Measurements from ENCODE around the gene ALKBH6.

DNA sequence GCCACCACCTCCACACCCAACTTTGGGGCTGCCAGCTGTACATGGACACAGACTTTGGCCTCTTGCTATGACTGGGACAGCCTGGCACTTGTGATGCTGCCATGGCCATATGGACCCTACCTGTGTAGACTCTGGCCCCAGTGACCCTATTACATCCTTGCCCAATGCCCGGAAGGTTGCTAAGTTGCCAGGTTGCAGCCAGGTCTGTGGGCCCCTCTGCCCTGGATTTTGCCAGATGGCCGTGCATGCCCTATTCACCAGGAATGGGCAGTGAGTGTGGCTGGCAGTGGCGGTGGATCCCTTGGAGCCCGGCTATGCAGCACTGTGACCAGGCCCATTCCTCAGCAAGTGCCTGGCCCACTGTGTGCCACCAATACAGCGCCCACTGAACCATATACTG lies 27.9 kb downstream of the ALKBH6 start:
- TF ChIP-seq, protein P1, sequence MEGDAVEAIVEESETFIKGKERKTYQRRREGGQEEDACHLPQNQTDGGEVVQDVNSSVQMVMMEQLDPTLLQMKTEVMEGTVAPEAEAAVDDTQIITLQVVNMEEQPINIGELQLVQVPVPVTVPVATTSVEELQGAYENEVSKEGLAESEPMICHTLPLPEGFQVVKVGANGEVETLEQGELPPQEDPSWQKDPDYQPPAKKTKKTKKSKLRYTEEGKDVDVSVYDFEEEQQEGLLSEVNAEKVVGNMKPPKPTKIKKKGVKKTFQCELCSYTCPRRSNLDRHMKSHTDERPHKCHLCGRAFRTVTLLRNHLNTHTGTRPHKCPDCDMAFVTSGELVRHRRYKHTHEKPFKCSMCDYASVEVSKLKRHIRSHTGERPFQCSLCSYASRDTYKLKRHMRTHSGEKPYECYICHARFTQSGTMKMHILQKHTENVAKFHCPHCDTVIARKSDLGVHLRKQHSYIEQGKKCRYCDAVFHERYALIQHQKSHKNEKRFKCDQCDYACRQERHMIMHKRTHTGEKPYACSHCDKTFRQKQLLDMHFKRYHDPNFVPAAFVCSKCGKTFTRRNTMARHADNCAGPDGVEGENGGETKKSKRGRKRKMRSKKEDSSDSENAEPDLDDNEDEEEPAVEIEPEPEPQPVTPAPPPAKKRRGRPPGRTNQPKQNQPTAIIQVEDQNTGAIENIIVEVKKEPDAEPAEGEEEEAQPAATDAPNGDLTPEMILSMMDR (optimal IDR thresholded peaks at IDR 0.05 in 1 of 3, IDR thresholded peaks at IDR 0.05 in 1 of 3, conservative IDR thresholded peaks at IDR 0.05 in 1 of 3; ENCODE audit: extremely low read depth in 1 of 3, insufficient read depth in 2 of 3, low read length in 3 of 3), result no peak
- TF ChIP-seq EZH2 (IDR thresholded peaks at IDR 0.05; ENCODE audit: low read length), result no peak
